ENCODE results near the gene CIPC. TPM values are rescaled to one million over a fixed set of nuclear protein-coding genes. Genes with fewer than 3 reads are reported as not detected.
A peak's percentile ranks its signal among the peaks of the same experiment; 100 is the strongest.

The CIPC gene
- total RNA-seq, 2 experiments from 2014 or later, result 14.0 to 14.5 TPM

GRCh38 chr14:77083082-77083481 is 15.0 kb upstream of the CIPC start:
- peaks cover 5% of the 10 kb centered on the region for H3K4me1 Mint-ChIP-seq
- no peak for DNase-seq
- peaks cover 5% of the 10 kb centered on the region for H3K9me3 Mint-ChIP-seq
- H3K36me3 Mint-ChIP-seq, result no peaks in the 10 kb centered on the region
- H3K27me3 Mint-ChIP-seq, result peaks cover 7% of the 10 kb centered on the region
- POLR2A ChIA-PET, result no interaction called here
- no peak for ATAC-seq (ENCODE audit: low read depth)
- no peak overlapping the region for H3K27ac Mint-ChIP-seq
- no peak overlapping the region for H3K4me3 Mint-ChIP-seq

GRCh38 chr14:77084985-77085384 is 13.1 kb upstream of the CIPC start:
- Mint-ChIP-seq H3K27me3 (peaks cover 9% of the 10 kb centered on the region), H3K9me3 (peaks cover 5% of the 10 kb centered on the region), H3K36me3 (no peaks in the 10 kb centered on the region), H3K4me1 (peaks cover 5% of the 10 kb centered on the region), H3K4me3 (no peak overlapping the region), H3K27ac (no peak overlapping the region)
- DNase-seq (no peak), ATAC-seq (ENCODE audit: low read depth) (no peak)
- POLR2A ChIA-PET, result no interaction called here

- DNase-seq (no peak), ATAC-seq (ENCODE audit: low read depth) (no peak)
- no peak overlapping the region for H3K27ac Mint-ChIP-seq
- H3K36me3 Mint-ChIP-seq, result no peaks in the 10 kb centered on the region
- POLR2A ChIA-PET, result no interaction called here
- H3K27me3 Mint-ChIP-seq, result peaks cover 12% of the 10 kb centered on the region
- no peak overlapping the region for H3K4me3 Mint-ChIP-seq
- H3K9me3 Mint-ChIP-seq, result peaks cover 3% of the 10 kb centered on the region
- peaks cover 5% of the 10 kb centered on the region for H3K4me1 Mint-ChIP-seq
These were observed 12.5 kb upstream of the CIPC start for GRCh38 chr14:77085538-77085937.

GRCh38 chr14:77086017-77086727 is 11.9 kb upstream of the CIPC start:
- Mint-ChIP-seq H3K4me1 (peaks cover 5% of the 10 kb centered on the region), H3K4me3 (no peak overlapping the region), H3K27ac (no peak overlapping the region), H3K9me3 (peaks cover 8% of the 10 kb centered on the region), H3K27me3 (peaks cover 13% of the 10 kb centered on the region), H3K36me3 (no peaks in the 10 kb centered on the region)
- no peak for DNase-seq
- ATAC-seq (ENCODE audit: low read depth), result peak; percentile 54
- POLR2A ChIA-PET, result no interaction called here

- H3K27ac Mint-ChIP-seq, result no peak overlapping the region
- POLR2A ChIA-PET, result no interaction called here
- no peak overlapping the region for H3K4me3 Mint-ChIP-seq
- H3K36me3 Mint-ChIP-seq, result peaks cover 3% of the 10 kb centered on the region
- no peak for DNase-seq
- no peak for ATAC-seq (ENCODE audit: low read depth)
- peaks cover 13% of the 10 kb centered on the region for H3K27me3 Mint-ChIP-seq
- H3K4me1 Mint-ChIP-seq, result peaks cover 5% of the 10 kb centered on the region
- peaks cover 13% of the 10 kb centered on the region for H3K9me3 Mint-ChIP-seq
These were observed 11.1 kb upstream of the CIPC start for GRCh38 chr14:77086951-77087350.

- no peak overlapping the region for H3K27ac Mint-ChIP-seq
- H3K4me3 Mint-ChIP-seq, result no peak overlapping the region
- no peak for DNase-seq
- ATAC-seq (ENCODE audit: low read depth), result no peak
- POLR2A ChIA-PET, result no interaction called here
- peaks cover 5% of the 10 kb centered on the region for H3K4me1 Mint-ChIP-seq
- peaks cover 13% of the 10 kb centered on the region for H3K27me3 Mint-ChIP-seq
- peaks cover 13% of the 10 kb centered on the region for H3K9me3 Mint-ChIP-seq
- H3K36me3 Mint-ChIP-seq, result peaks cover 3% of the 10 kb centered on the region
These were observed 10.4 kb upstream of the CIPC start for GRCh38 chr14:77087631-77088030.

- ATAC-seq (ENCODE audit: low read depth) (no peak), DNase-seq (no peak)
- Mint-ChIP-seq H3K9me3 (peaks cover 13% of the 10 kb centered on the region), H3K27ac (no peak overlapping the region), H3K36me3 (peaks cover 3% of the 10 kb centered on the region), H3K4me1 (peaks cover 5% of the 10 kb centered on the region), H3K27me3 (peaks cover 13% of the 10 kb centered on the region), H3K4me3 (no peak overlapping the region)
- POLR2A ChIA-PET, result no interaction called here
These were observed 9.8 kb upstream of the CIPC start for GRCh38 chr14:77088219-77088618.

GRCh38 chr14:77088645-77089044 is 9.4 kb upstream of the CIPC start:
- Mint-ChIP-seq H3K4me3 (no peak overlapping the region), H3K4me1 (peaks cover 5% of the 10 kb centered on the region), H3K27ac (no peak overlapping the region), H3K36me3 (peaks cover 3% of the 10 kb centered on the region), H3K27me3 (peaks cover 13% of the 10 kb centered on the region), H3K9me3 (peaks cover 13% of the 10 kb centered on the region)
- ATAC-seq (ENCODE audit: low read depth) (no peak), DNase-seq (no peak)
- POLR2A ChIA-PET, result no interaction called here

GRCh38 chr14:77091518-77091917 is 6.5 kb upstream of the CIPC start:
- POLR2A ChIA-PET, result no interaction called here
- DNase-seq (no peak), ATAC-seq (ENCODE audit: low read depth) (no peak)
- Mint-ChIP-seq H3K9me3 (peaks cover 13% of the 10 kb centered on the region), H3K36me3 (peaks cover 3% of the 10 kb centered on the region), H3K27ac (no peak overlapping the region), H3K27me3 (peaks cover 7% of the 10 kb centered on the region), H3K4me1 (peaks cover 6% of the 10 kb centered on the region), H3K4me3 (no peak overlapping the region)

GRCh38 chr14:77092676-77093075 is 5.4 kb upstream of the CIPC start:
- DNase-seq, result no peak
- POLR2A ChIA-PET, result no interaction called here
- Mint-ChIP-seq H3K36me3 (peaks cover 3% of the 10 kb centered on the region), H3K9me3 (peaks cover 13% of the 10 kb centered on the region), H3K27me3 (peaks cover 7% of the 10 kb centered on the region), H3K4me1 (peaks cover 13% of the 10 kb centered on the region), H3K4me3 (no peak overlapping the region), H3K27ac (no peak overlapping the region)
- no peak for ATAC-seq (ENCODE audit: low read depth)

GRCh38 chr14:77094672-77095284 is 3.3 kb upstream of the CIPC start:
- peak; percentile 70 for DNase-seq
- H3K27ac Mint-ChIP-seq, result peak overlapping the region; percentile 0
- H3K27me3 Mint-ChIP-seq, result peaks cover 6% of the 10 kb centered on the region
- POLR2A ChIA-PET, result no interaction called here
- H3K9me3 Mint-ChIP-seq, result peaks cover 13% of the 10 kb centered on the region
- peaks cover 7% of the 10 kb centered on the region for H3K36me3 Mint-ChIP-seq
- H3K4me3 Mint-ChIP-seq, result no peak overlapping the region
- H3K4me1 Mint-ChIP-seq, result peaks cover 25% of the 10 kb centered on the region
- ATAC-seq (ENCODE audit: low read depth), result no peak

- no peaks in the 10 kb centered on the region for H3K9me3 Mint-ChIP-seq
- peak overlapping the region; percentile 92 for H3K27ac Mint-ChIP-seq
- POLR2A ChIA-PET, result interaction anchor here (0.6 to 1.5 kb wide), 5 partner anchors 20 to 221 kb away, joined by 3 to 6 read pairs (median 3); no protein-coding TSS in a partner anchor
- peaks cover 32% of the 10 kb centered on the region for H3K4me1 Mint-ChIP-seq
- no peak for DNase-seq
- peak overlapping the region; percentile 98 for H3K4me3 Mint-ChIP-seq
- ATAC-seq (ENCODE audit: low read depth), result no peak
- H3K27me3 Mint-ChIP-seq, result no peaks in the 10 kb centered on the region
- H3K36me3 Mint-ChIP-seq, result peaks cover 4% of the 10 kb centered on the region
These were observed 905 bp upstream of the CIPC start for GRCh38 chr14:77097006-77097699.

GRCh38 chr14:77098529-77099353 is 683 bp downstream of the CIPC start:
- POLR2A ChIA-PET, result interaction anchor here (0.6 to 2.0 kb wide), 7 partner anchors 22 to 333 kb away, joined by 3 to 8 read pairs (median 4); no protein-coding TSS in a partner anchor
- ATAC-seq (ENCODE audit: low read depth) (peak; percentile 0), DNase-seq (no peak)
- Mint-ChIP-seq H3K27ac (peak overlapping the region; percentile 92), H3K36me3 (peaks cover 4% of the 10 kb centered on the region), H3K4me1 (peaks cover 32% of the 10 kb centered on the region), H3K9me3 (no peaks in the 10 kb centered on the region), H3K27me3 (no peaks in the 10 kb centered on the region), H3K4me3 (peak overlapping the region; percentile 98)

All from activated naive CD8-positive, alpha-beta T cell treated with anti-CD3 and anti-CD28 coated beads, Interleukin-2, amount 10 ng/mL, durations not matched to agents 7 days and 5 days (primary cell).